Measurements from ENCODE around the gene ACTR1B. TPM values are rescaled to one million over a fixed set of nuclear protein-coding genes. Genes with fewer than 3 reads are reported as not detected.

ACTR1B gene
- polyA plus RNA-seq, 1 experiment = 64.6 TPM

GRCh38 chr2:97656129-97656755, 7.6 kb downstream of the ACTR1B start:
- POLR2A ChIA-PET = no interaction called here
- H3K36me3 ChIP-seq (ENCODE audit: control insufficient read depth, insufficient read depth, low read length) = peaks cover 31% of the 10 kb centered on the region
- no peak for DNase-seq (ENCODE audit: low read depth)
- no peaks in the 10 kb centered on the region for H3K27me3 ChIP-seq (ENCODE audit: control insufficient read depth, insufficient read depth, low read length)
- TF ChIP-seq, protein P1, sequence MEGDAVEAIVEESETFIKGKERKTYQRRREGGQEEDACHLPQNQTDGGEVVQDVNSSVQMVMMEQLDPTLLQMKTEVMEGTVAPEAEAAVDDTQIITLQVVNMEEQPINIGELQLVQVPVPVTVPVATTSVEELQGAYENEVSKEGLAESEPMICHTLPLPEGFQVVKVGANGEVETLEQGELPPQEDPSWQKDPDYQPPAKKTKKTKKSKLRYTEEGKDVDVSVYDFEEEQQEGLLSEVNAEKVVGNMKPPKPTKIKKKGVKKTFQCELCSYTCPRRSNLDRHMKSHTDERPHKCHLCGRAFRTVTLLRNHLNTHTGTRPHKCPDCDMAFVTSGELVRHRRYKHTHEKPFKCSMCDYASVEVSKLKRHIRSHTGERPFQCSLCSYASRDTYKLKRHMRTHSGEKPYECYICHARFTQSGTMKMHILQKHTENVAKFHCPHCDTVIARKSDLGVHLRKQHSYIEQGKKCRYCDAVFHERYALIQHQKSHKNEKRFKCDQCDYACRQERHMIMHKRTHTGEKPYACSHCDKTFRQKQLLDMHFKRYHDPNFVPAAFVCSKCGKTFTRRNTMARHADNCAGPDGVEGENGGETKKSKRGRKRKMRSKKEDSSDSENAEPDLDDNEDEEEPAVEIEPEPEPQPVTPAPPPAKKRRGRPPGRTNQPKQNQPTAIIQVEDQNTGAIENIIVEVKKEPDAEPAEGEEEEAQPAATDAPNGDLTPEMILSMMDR (IDR thresholded peaks at IDR 0.05; ENCODE audit: insufficient read depth, low read depth, low read length) = no peak
- CTCF ChIA-PET = interaction anchor here (2.0 kb wide), 1 partner anchor 44 kb away, joined by 5 read pairs; no protein-coding TSS in a partner anchor
- H3K4me3 ChIP-seq (ENCODE audit: low read depth, low read length) = no peak overlapping the region

DNA sequence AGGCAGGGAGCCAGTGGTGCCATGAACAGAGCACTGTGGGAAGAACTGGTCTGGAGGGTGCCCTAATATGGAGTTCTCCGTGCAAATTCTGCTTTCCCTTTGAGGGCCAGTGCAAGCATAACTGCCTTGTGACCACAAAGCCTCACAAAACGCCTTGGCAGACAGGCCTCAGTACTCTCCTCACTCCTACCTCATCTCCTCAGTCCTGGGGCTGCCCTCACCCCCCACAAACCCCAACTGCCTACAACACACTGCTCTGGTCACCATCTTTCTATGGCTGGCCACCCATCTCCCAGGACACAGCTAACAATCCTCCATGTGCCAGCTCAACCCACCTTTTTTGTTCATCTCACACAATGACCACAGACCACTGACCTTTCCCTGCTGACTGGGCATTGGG, 9.1 kb downstream of the ACTR1B start:
- ChIA-PET POLR2A (no interaction called here), CTCF (interaction anchor here (1.8 to 2.0 kb wide), 2 partner anchors 8 to 45 kb away, joined by 5 to 6 read pairs; no protein-coding TSS in a partner anchor)
- no peak for DNase-seq (ENCODE audit: low read depth)
- no peaks in the 10 kb centered on the region for H3K27me3 ChIP-seq (ENCODE audit: control insufficient read depth, insufficient read depth, low read length)
- H3K4me3 ChIP-seq (ENCODE audit: low read depth, low read length) = no peak overlapping the region
- TF ChIP-seq, protein P1 (IDR thresholded peaks at IDR 0.05; ENCODE audit: insufficient read depth, low read depth, low read length) = no peak
- peaks cover 31% of the 10 kb centered on the region for H3K36me3 ChIP-seq (ENCODE audit: control insufficient read depth, insufficient read depth, low read length)

DNA sequence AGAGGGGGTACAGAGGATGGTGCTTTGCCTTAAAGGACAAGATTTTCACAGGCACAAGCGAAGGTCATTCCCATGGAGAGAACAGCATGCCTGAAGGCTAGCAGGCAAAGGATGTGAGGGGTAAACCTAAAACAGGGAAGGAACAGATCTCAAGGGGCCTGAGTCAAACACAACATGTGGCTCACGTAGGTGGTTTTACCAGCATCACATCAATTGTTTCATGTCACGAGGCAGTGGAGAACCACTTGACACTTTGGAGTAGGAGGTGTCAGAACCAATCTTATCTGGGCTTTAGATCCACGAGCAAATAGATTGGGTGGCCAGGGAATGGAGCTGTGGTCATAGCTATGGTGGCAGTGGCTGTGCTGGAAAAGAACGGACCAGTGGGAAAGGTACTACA, 9.5 kb downstream of the ACTR1B start:
- TF ChIP-seq, protein P1 (IDR thresholded peaks at IDR 0.05; ENCODE audit: insufficient read depth, low read depth, low read length) = no peak
- Histone ChIP-seq H3K36me3 (ENCODE audit: control insufficient read depth, insufficient read depth, low read length) (peaks cover 27% of the 10 kb centered on the region), H3K27me3 (ENCODE audit: control insufficient read depth, insufficient read depth, low read length) (no peaks in the 10 kb centered on the region), H3K4me3 (ENCODE audit: low read depth, low read length) (no peak overlapping the region)
- ChIA-PET POLR2A (no interaction called here), CTCF (interaction anchor here (1.8 kb wide), 1 partner anchor 8 kb away, joined by 6 read pairs; no protein-coding TSS in a partner anchor)
- DNase-seq (ENCODE audit: low read depth) = no peak

GRCh38 chr2:97653874-97654273, 10.0 kb downstream of the ACTR1B start:
- no peaks in the 10 kb centered on the region for H3K27me3 ChIP-seq (ENCODE audit: control insufficient read depth, insufficient read depth, low read length)
- TF ChIP-seq, protein P1 (IDR thresholded peaks at IDR 0.05; ENCODE audit: insufficient read depth, low read depth, low read length) = no peak
- ChIA-PET POLR2A (no interaction called here), CTCF (interaction anchor here (1.8 kb wide), 1 partner anchor 9 kb away, joined by 6 read pairs; no protein-coding TSS in a partner anchor)
- peaks cover 26% of the 10 kb centered on the region for H3K36me3 ChIP-seq (ENCODE audit: control insufficient read depth, insufficient read depth, low read length)
- DNase-seq (ENCODE audit: low read depth) = no peak
- H3K4me3 ChIP-seq (ENCODE audit: low read depth, low read length) = no peak overlapping the region

- H3K36me3 ChIP-seq (ENCODE audit: control insufficient read depth, insufficient read depth, low read length) = peaks cover 24% of the 10 kb centered on the region
- no peaks in the 10 kb centered on the region for H3K27me3 ChIP-seq (ENCODE audit: control insufficient read depth, insufficient read depth, low read length)
- no peak for DNase-seq (ENCODE audit: low read depth)
- CTCF ChIA-PET = interaction anchor here (1.8 kb wide), 1 partner anchor 9 kb away, joined by 6 read pairs; no protein-coding TSS in a partner anchor
- TF ChIP-seq, protein P1 (IDR thresholded peaks at IDR 0.05; ENCODE audit: insufficient read depth, low read depth, low read length) = no peak
- no peak overlapping the region for H3K4me3 ChIP-seq (ENCODE audit: low read depth, low read length)
- POLR2A ChIA-PET = no interaction called here
These were observed 10.4 kb downstream of the ACTR1B start for GRCh38 chr2:97653473-97653872.

All from BJ (cell line).